Mesodermal cell (in vitro differentiated cells): ENCODE measurements around the gene DPH1.

ENCODE experiments used
- H3K27ac ChIP-seq: 2 replicates; pipeline ENCODE4 v1.7.0; 2013; ENCODE audit warnings: mild to moderate bottlenecking, low read depth, low read length, moderate library complexity; ENCODE audit not compliant: severe bottlenecking
- H3K36me3 ChIP-seq: 2 replicates; pipeline ENCODE4 v1.7.1; 2013; ENCODE audit warnings: mild to moderate bottlenecking, low read length, moderate library complexity; ENCODE audit not compliant: control insufficient read depth, insufficient read depth
- H3K4me1 ChIP-seq: one replicate; pipeline ENCODE4 v1.7.1; 2013; ENCODE audit warnings: mild to moderate bottlenecking, low read length; ENCODE audit not compliant: insufficient read depth, control insufficient read depth, poor library complexity, severe bottlenecking
- H3K4me3 ChIP-seq: 2 replicates; pipeline ENCODE4 v1.7.0; 2013; ENCODE audit warnings: low read length, control low read depth, mild to moderate bottlenecking; ENCODE audit not compliant: insufficient read depth, poor library complexity, severe bottlenecking; ENCODE audit errors: extremely low read depth
- H3K9me3 ChIP-seq: 2 replicates; pipeline ENCODE4 v1.7.1; 2013; ENCODE audit warnings: mild to moderate bottlenecking, low read length, moderate library complexity; ENCODE audit not compliant: control insufficient read depth
- WGBS, 2 experiments: methylation state at CpG; one replicate each; pipeline ENCODE4 v1.1.5; 2013; ENCODE audit warnings: missing lambda C conversion rate in 2 of 2; ENCODE audit not compliant: insufficient coverage in 2 of 2; 5-methylcytosine and 5-hydroxymethylcytosine counted together

DPH1 gene

DNA sequence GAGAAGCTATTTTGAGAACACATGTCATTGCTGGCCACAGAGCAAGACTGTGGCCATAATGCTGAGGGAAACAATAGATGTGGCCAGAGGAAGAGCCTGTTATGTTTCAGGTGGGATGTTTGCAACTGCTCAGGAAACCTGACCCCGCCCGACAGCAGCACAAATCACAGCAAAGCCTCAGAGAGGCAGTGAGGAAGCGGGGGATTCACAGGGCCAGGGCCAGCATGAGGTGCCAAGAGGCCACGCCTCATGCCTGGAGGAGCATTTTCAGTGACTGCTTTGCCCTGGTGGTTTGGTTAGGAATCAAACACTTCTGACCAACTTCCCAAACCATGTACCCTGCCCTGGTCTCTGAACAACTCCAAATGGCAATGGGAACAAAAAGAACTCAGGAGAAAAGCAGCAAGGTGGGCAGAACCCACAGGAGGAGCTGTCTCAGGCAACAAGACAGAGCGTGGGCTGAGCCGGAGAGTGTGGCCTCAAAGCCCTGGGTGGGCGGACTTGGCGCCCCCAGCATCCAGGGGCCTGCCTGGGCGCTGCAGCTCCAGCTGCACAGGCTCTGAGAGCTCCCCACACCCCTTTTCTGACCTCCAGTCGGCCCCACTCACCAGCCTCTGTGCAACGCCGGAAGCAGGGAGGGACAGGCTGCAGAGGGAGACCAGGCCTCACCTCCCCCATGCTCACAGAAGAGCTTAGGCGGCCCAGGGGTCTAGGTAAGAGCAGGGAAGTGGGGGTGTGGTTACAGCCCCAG is 45.6 kb downstream of the DPH1 start:
- Histone ChIP-seq H3K27ac (no peak overlapping the region), H3K4me1 (peaks cover 23% of the 10 kb centered on the region), H3K9me3 (no peaks in the 10 kb centered on the region), H3K36me3 (peaks cover 70% of the 10 kb centered on the region), H3K4me3 (no peak overlapping the region)
- WGBS, 2 experiments, result 92 to 93% methylated on average over 7 to 8 of the region's 13 CpGs

DNA sequence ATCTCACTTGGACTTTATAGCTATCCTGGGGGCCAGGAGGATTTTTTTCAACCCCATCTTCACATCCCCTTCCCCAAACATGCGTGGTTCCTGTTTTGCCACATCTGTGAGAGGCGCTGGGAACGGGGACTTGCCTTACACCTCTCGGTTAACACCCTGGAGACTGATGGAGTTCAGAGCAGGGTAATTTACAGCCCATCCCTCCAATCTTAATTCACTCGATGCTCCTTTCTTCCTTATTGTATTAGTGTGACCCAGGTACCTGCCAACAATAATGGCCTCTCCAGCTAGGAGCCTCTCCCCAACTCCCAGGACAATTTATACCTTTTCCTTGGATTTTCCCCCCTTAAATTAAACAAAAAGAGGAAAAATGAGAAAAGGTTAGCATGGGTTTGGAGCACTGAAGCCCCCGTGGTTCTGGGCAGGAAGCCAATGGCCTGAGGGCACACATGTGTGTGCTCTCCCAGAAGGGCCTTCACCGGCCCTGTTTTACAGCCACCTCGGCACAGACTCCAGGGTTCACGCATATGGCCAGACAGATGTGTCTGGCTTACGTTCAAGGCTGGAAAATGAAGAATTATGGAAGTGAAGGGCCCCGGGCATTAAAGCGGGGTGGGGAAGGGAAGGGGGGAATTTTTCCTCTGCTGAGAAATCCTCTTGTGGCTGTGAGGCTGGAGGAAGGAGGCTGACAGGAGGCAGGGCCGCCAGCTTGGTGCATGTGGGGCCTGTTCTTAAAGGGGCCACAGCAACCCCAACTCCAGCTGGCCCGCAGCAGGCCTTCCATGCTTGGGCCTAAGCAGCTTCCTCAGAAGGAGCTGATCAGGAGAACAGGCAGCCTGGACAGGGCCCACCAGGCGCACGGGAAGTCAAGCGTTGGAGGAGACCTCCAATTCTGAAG is 46.4 kb downstream of the DPH1 start:
- WGBS, 2 experiments, result 89 to 97% methylated on average over 11 to 17 of the region's 17 CpGs
- no peaks in the 10 kb centered on the region for H3K9me3 ChIP-seq
- H3K4me3 ChIP-seq, result no peak overlapping the region
- peaks cover 15% of the 10 kb centered on the region for H3K4me1 ChIP-seq
- no peak overlapping the region for H3K27ac ChIP-seq
- peaks cover 71% of the 10 kb centered on the region for H3K36me3 ChIP-seq

DNA sequence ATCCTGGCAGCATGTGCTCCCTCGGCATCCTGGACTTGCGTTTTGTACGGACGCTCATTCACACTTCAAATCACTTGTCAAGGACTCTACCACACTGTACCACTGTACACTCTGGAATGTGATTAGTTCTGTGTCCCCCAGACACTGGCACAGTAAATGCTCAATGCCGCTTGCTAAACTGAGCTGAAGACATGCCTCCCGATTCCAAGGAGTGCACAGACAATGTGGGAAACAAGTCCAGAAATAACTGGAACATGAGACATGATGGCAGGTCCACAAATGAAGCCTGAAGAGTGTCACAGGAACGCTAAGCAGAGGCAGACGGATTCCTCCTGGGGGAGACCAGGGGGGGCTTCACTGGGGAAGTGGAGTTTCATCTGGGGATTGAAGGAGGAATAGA is 47.1 kb downstream of the DPH1 start:
- Histone ChIP-seq H3K9me3 (no peaks in the 10 kb centered on the region), H3K27ac (no peak overlapping the region), H3K4me3 (no peak overlapping the region), H3K36me3 (peaks cover 75% of the 10 kb centered on the region), H3K4me1 (peaks cover 14% of the 10 kb centered on the region)
- 94 to 98% methylated on average over 4 to 5 of the region's 8 CpGs for WGBS, 2 experiments

DNA sequence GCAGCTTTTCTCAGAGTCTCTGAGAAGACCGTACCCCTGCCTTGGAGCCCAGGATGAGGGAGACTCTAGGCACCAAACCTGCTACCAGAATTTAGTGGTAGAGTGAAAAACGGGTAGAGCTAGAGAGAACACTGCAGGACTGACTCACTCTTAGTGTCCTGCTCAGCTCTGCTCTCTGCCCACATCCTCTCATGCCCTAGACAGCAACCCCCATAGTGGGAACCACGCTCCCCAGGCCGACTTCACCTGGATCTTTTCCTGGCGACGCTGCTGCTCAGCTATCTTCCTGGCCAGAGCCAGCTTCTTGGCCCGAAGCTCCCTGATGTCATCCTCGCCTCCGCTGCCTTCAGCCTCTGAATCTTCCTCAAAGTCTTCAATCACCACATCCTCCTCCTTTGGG is 51.6 kb downstream of the DPH1 start:
- H3K27ac ChIP-seq, result no peak overlapping the region
- peaks cover 54% of the 10 kb centered on the region for H3K36me3 ChIP-seq
- 98 to 100% methylated on average over 5 to 8 of the region's 9 CpGs for whole genome bisulfite sequencing, 2 experiments
- peaks cover 36% of the 10 kb centered on the region for H3K4me1 ChIP-seq
- H3K9me3 ChIP-seq, result no peaks in the 10 kb centered on the region
- no peak overlapping the region for H3K4me3 ChIP-seq

DNA sequence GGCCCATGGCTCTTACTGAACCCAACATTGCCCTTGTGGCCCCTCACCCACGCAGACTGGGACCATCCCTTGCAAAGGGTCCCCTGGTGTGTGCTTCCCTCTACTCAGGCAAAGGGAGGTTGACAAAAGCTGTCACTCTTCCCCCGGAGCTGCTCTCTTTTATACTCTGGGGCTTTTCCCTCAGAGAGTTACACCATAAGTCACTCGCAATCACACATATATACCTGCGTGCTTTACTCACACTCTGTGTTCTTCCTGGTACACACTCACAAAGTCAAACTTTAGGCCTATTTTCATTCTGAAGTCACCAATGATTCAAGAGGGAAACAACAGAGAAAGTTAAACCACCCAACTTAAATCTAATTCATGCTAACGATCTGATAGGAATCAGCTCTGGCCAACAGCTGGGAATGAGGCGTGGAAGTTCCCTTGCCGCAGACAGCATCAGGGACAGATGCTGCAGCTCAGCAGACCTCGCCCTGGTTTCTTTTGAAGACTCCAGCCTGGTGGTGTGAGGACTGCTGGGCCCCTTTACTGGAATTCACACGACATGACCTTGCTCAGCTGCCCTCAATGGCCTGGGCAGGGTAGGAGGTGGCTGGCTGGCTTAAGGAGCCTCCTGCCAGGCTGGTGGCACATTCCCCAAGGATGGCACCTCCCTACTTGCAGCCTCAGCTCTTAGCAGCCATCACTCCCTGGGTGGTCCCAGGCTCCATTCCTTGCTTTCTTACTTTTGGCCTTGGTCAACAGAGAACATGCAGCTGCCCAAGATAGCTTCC is 52.2 kb downstream of the DPH1 start:
- WGBS, 2 experiments, result 74 to 77% methylated on average over 6 to 7 of the region's 9 CpGs
- H3K4me1 ChIP-seq, result peaks cover 36% of the 10 kb centered on the region
- no peak overlapping the region for H3K27ac ChIP-seq

DNA sequence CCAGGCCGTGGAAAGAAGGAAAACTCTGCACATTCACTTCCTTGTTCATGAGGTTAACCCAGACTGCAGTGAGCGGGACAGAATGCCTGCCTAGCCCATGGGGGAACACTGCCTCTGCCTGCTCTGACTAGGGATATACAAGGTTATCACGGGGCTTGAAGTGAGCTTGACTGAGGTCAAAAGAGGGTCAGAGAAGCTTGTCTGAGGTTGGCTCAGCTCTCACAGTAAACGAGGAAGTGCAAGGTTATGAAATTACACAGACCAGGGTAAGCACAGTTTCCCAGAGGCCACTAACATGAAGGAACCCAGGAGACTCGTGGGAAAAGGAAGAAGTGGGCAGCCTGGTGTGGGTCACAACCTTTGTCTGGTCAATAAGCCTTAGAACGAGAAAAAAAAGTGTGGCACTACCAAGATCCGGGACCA is 53.7 kb downstream of the DPH1 start:
- H3K4me1 ChIP-seq, result peaks cover 45% of the 10 kb centered on the region
- peaks cover 43% of the 10 kb centered on the region for H3K36me3 ChIP-seq
- H3K27ac ChIP-seq, result peak overlapping the region; percentile 16
- no peak overlapping the region for H3K4me3 ChIP-seq
- WGBS, 2 experiments, result 91 to 95% methylated on average over 6 to 7 of the region's 7 CpGs
- H3K9me3 ChIP-seq, result no peaks in the 10 kb centered on the region

More for the DNA sequence above, 52.2 kb downstream of the DPH1 start:
- peaks cover 48% of the 10 kb centered on the region for H3K36me3 ChIP-seq
- no peaks in the 10 kb centered on the region for H3K9me3 ChIP-seq
- no peak overlapping the region for H3K4me3 ChIP-seq

DNA sequence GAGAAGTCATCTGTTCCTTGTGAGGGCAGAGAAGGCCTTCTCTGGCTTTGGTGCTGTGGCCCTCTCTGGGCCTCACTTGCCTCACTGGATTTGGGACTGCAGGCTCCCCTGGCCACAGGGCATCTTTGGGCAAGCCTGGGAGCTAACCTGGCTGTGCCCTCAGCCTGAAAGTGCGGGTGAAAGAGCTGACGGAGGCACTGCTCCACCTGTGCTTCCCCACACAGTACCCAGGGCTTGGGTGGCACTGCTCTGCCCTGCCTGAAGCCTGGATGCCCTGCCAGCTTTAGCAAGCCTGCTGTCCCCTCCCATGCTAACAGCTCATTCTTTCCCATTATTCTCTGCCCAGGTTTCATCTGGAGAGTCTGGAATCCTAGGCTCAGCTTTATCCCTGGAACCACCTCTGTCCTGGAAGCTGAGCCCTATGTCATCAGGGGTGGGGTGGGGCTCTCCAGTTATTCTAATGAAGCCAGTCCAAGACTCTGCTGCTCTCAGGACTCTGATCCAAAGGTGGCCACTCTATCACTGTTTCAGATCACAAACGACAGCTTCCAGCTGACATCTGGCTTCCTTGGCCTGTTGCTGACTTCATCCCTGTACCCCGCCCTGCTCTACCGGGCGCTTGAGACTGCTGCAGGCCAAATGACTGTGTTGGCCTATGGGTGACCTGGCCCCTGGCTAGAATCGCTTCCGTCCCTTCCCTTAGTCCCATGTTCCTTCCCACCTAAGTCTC is 54.2 kb downstream of the DPH1 start:
- H3K9me3 ChIP-seq, result no peaks in the 10 kb centered on the region
- H3K4me1 ChIP-seq, result peaks cover 50% of the 10 kb centered on the region
- H3K4me3 ChIP-seq, result no peak overlapping the region
- H3K36me3 ChIP-seq, result peaks cover 42% of the 10 kb centered on the region
- H3K27ac ChIP-seq, result peak overlapping the region; percentile 16
- WGBS, 2 experiments, result 94 to 98% methylated on average over 5 to 6 of the region's 8 CpGs

DNA sequence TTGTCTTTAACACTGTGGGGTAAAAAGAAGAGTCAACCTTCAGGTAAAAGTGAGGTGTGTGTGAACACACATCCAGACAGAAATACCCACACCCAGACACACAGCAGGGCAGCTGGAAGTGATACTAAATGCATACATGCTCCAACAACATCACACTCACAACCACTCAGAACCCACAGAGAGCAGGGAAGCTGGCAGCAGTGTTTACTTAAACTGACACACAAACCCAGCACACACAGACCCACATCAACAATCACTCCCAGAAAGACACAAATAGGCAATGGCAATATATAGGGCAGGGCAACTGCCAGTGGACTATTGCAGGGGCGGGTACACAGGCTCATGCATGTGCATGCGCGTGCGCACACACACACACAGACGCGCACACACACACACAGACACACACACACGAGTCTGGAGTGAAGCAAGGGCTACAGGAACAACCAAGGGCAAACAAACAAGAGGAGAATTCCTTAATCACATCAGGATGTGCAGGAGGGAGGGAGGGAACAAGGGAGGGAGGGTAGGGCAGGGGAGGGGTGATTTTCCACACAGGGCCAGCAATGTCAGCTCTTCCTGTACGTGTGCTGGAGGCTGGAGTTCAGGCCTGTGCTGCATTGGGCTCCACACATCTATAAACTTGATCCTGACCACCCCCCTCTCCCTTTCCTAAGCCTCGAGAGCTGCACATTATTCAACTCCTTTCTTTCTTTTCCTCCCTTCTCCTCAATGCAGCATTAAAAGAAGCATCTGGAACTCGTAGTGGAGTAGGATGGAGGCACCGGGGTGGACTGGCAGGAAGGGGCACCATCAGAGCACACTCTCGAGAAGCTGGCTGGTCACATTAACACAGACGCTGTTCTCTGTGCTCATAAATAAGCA is 55.1 kb downstream of the DPH1 start:
- peak overlapping the region; percentile 72 for H3K27ac ChIP-seq
- peaks cover 34% of the 10 kb centered on the region for H3K36me3 ChIP-seq
- H3K4me1 ChIP-seq, result peaks cover 58% of the 10 kb centered on the region
- no peak overlapping the region for H3K4me3 ChIP-seq
- no peaks in the 10 kb centered on the region for H3K9me3 ChIP-seq
- WGBS, 2 experiments, result 93 to 96% methylated on average over 3 to 5 of the region's 13 CpGs

DNA sequence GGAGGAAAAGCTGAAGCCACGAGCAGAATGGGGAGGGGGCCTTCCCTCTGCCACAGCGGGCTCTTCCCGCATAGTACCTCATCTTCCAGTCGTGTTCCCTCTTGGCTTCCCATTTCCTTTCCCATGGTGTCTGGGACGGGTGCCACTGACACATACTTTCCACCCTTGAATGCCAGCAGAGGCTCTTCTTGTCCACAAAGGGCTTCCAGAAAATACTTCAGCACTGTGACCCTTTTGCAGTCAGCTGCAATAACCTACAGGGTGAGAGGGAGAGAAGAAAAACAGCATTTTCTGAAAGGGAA is 55.6 kb downstream of the DPH1 start:
- Histone ChIP-seq H3K4me3 (no peak overlapping the region), H3K9me3 (no peaks in the 10 kb centered on the region), H3K36me3 (peaks cover 28% of the 10 kb centered on the region), H3K4me1 (peaks cover 61% of the 10 kb centered on the region), H3K27ac (peak overlapping the region; percentile 72)
- WGBS, 2 experiments, result 98% methylated on average over 5 of the region's 5 CpGs; no CpG with 5 or more reads in 1 of the 2 experiments
